Epithelial cell of esophagus (primary cell): ENCODE results near the gene DAZAP2.
"Not testable (repeated sequence)": the region's sequence is repeated elsewhere in the genome, so short reads cannot be mapped to it uniquely, and the experiment has no call there.

Source experiments
- DNase-seq: peaks from one replicate; pipeline ENCODE4 v3.0.0; 2010; ENCODE audit warnings: low read depth
- H3K4me3 ChIP-seq: 2 replicates; pipeline ENCODE4 v1.5.1; 2011; ENCODE audit warnings: mild to moderate bottlenecking, low read length, control low read depth
- CTCF ChIP-seq: IDR thresholded peaks from 2 replicates; pipeline ENCODE4 v1.5.1; 2011; ENCODE audit warnings: low read depth, mild to moderate bottlenecking, low read length, control low read depth, inconsistent platforms; ENCODE audit not compliant: insufficient read depth; ENCODE audit errors: missing control alignments

The DAZAP2 gene

GRCh38 chr12:51216642-51217041 lies 22.0 kb upstream of the DAZAP2 start:
- no peak for TF ChIP-seq CTCF
- H3K4me3 ChIP-seq: peak overlapping the region; percentile 69
- DNase-seq: no peak

- DNase-seq: no peak
- no peak for TF ChIP-seq CTCF
- peak overlapping the region; percentile 69 for H3K4me3 ChIP-seq
These were observed 21.3 kb upstream of the DAZAP2 start for GRCh38 chr12:51217133-51217967.

GRCh38 chr12:51217968-51218606 lies 20.5 kb upstream of the DAZAP2 start, which contains the start of gene POU6F1:
Gene POU6F1 (minus strand): TSS chr12:51218062. CDS start chr12:51206836, 11,226 bp downstream.
- TF ChIP-seq CTCF: peak; percentile 53
- peak; percentile 73 for DNase-seq
- peak within 1 kb of the TSS; percentile 69 for H3K4me3 ChIP-seq

GRCh38 chr12:51218607-51219161 lies 19.9 kb upstream of the DAZAP2 start:
- no peak for DNase-seq
- H3K4me3 ChIP-seq: peak overlapping the region; percentile 69
- no peak for TF ChIP-seq CTCF

- no peak for TF ChIP-seq CTCF
- H3K4me3 ChIP-seq: no peak overlapping the region
- DNase-seq: no peak
These were observed 19.3 kb upstream of the DAZAP2 start for GRCh38 chr12:51219322-51219721.

- H3K4me3 ChIP-seq, DNase-seq: not testable (repeated sequence)
These were observed 18.8 kb upstream of the DAZAP2 start for GRCh38 chr12:51219857-51220256.

- H3K4me3 ChIP-seq: no peak overlapping the region
- no peak for DNase-seq
- no peak for TF ChIP-seq CTCF
These were observed 16.2 kb upstream of the DAZAP2 start for GRCh38 chr12:51222461-51222860.
